ENCODE data around the gene TOR1AIP2. TPM values are rescaled to one million over a fixed set of nuclear protein-coding genes. Genes with fewer than 3 reads are reported as not detected.

The TOR1AIP2 gene
- 71.0 and 73.9 TPM in 2 replicates for total RNA-seq (2021)
- long read RNA-seq, full-length matches to known transcripts, result 37 of 58 reads
- long read RNA-seq, partial matches to known transcripts, result 9 of 58 reads
- long read RNA-seq, other reads (novel, unspliced or antisense), result 12 of 58 reads

DNA sequence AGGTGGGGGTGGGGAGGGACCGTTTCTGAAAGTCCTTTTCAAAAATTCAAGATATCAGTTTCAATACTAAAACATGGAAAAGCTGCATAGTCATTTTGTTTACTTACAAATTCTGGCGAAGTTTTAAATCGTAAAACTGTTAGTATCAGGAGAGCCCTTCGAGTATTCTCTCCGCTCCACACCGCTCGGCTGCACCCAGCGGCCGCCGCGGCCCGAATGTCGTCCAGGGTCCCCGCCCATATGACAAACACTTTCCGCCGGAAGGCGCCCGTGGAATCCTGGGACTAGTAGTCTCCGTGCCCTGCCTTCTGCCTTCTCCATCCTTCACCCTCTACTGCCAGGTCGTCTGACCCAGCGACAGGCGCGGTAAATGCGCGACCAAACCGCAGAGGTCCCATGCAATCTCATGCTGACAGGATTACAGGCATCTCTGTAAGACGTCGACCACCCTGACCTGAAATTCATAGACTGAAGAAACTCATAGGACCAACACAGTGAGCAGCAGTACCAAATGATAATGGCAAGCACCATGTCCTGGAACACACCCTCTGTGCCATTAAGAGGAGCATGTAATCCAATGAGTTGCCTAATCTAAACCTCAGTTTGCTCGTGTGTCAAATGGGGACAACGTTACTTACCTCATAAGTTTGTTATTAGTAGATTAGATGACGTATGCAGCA is at the start of gene TOR1AIP2:
TOR1AIP2 (minus strand) TSS at position 218 of the 680 bp plus-strand sequence. CDS start 25,138 bp downstream, outside the sequence.
- Histone ChIP-seq H3K9ac (ENCODE audit: extremely low read depth, insufficient read length, low read length) (peak within 1 kb of the TSS; percentile 54), H3K18ac (ENCODE audit: insufficient read length, low read depth, low read length) (peak within 1 kb of the TSS; percentile 51), H3K4me2 (ENCODE audit: insufficient read depth, insufficient read length, low read length) (peak within 1 kb of the TSS; percentile 88), H3K14ac (ENCODE audit: insufficient read depth, low read length) (no peak within 1 kb of the TSS; the same call in 1 of the 2 replicates), H3K4ac (ENCODE audit: low read depth, low read length) (no peak within 1 kb of the TSS), H4K91ac (ENCODE audit: insufficient read length, low read depth, low read length) (no peak within 1 kb of the TSS), H3K27ac (ENCODE audit: insufficient read length, low read depth, low read length) (no peak within 1 kb of the TSS), H3K23me2 (ENCODE audit: insufficient read length, low read depth, low read length, poor library complexity, severe bottlenecking) (peaks cover 14% of the 10 kb centered on the region), H4K8ac (replicated peaks; ENCODE audit: insufficient read length, low read depth, low read length) (no peak within 1 kb of the TSS), H3K56ac (ENCODE audit: insufficient read length, low read depth, low read length) (no peak within 1 kb of the TSS), H2BK15ac (ENCODE audit: low read depth, low read length) (no peak within 1 kb of the TSS), H3K4me1 (ENCODE audit: insufficient read depth, low read length) (no peaks in the 10 kb centered on the region), H3T11ph (ENCODE audit: low read length) (no peak within 1 kb of the TSS), H2BK20ac (ENCODE audit: low read depth, low read length, poor library complexity, severe bottlenecking) (no peak within 1 kb of the TSS), H3K79me2 (ENCODE audit: insufficient read depth, low read length) (peaks cover 10% of the 10 kb centered on the region; the same call in 1 of the 2 replicates), H3K27me3 (ENCODE audit: insufficient read depth, low read length) (no peaks in the 10 kb centered on the region), H4K5ac (ENCODE audit: insufficient read length, low read depth, low read length) (no peak within 1 kb of the TSS), H2BK12ac (ENCODE audit: insufficient read length, low read depth, low read length) (no peak within 1 kb of the TSS), H3K79me1 (ENCODE audit: insufficient read depth, low read depth, low read length, poor library complexity, severe bottlenecking) (peaks cover 4% of the 10 kb centered on the region), H2BK120ac (ENCODE audit: low read depth, low read length, poor library complexity, severe bottlenecking) (no peak within 1 kb of the TSS), H2AFZ (ENCODE audit: low read length) (peak within 1 kb of the TSS; percentile 89), H3K23ac (ENCODE audit: insufficient read length, low read depth, low read length) (no peak within 1 kb of the TSS), H2AK5ac (ENCODE audit: insufficient read length, low read length) (no peak within 1 kb of the TSS), H2BK5ac (ENCODE audit: insufficient read length, low read length) (no peak within 1 kb of the TSS), H4K20me1 (ENCODE audit: control insufficient read depth, insufficient read depth, insufficient read length) (no peaks in the 10 kb centered on the region), H3K9me3 (ENCODE audit: control insufficient read depth, low read depth, low read length) (no peaks in the 10 kb centered on the region)
- peak within 1 kb of the TSS; percentile 88 to 94 for H3K4me3 Mint-ChIP-seq
- H3K27me3 Mint-ChIP-seq (ENCODE audit: low read depth), result no peaks in the 10 kb centered on the region; the same call in 1 of the 2 replicates
- peaks cover 10 to 33% (median 30%) of the 10 kb centered on the region in 3 experiments; a peak in 6 of 7 replicates for H3K36me3 Mint-ChIP-seq (ENCODE audit: insufficient read depth in 1 of 3, low read depth in 3 of 3)
- peak within 1 kb of the TSS; percentile 63 to 94 (median 83); a peak in 5 of 7 replicates for H3K27ac Mint-ChIP-seq
- peaks cover 22 to 27% of the 10 kb centered on the region in 2 experiments for H3K4me1 Mint-ChIP-seq
- no peaks in the 10 kb centered on the region; a peak in 1 of 5 replicates for H3K9me3 Mint-ChIP-seq
- DNase-seq, result peak; percentile 90
- WGBS (ENCODE audit: extremely low coverage, insufficient read length, low lambda C conversion rate), result no CpG with 5 or more reads among the region's 31 CpGs
- no peak for TF ChIP-seq CTCF (conservative IDR thresholded peaks at IDR 0.05)

Data from H9 (cell line).